ENCODE data around the gene FAM217B.

FAM217B gene

GRCh38 chr20:59988141-59988540 lies 48.0 kb downstream of the FAM217B start:
- Histone ChIP-seq H3K4me3 (ENCODE audit: low read length) (no peak overlapping the region), H3K27ac (ENCODE audit: low read depth, low read length) (no peak overlapping the region), H3K27me3 (ENCODE audit: control insufficient read depth, insufficient read depth, low read length) (no peaks in the 10 kb centered on the region)

GRCh38 chr20:59992526-59993084 lies 52.4 kb downstream of the FAM217B start:
- Histone ChIP-seq H3K27me3 (ENCODE audit: control insufficient read depth, insufficient read depth, low read length) (no peaks in the 10 kb centered on the region), H3K4me3 (ENCODE audit: low read length) (no peak overlapping the region), H3K36me3 (ENCODE audit: control insufficient read depth, insufficient read depth, low read length) (no peaks in the 10 kb centered on the region), H3K4me1 (ENCODE audit: control insufficient read depth, insufficient read depth, low read length) (no peaks in the 10 kb centered on the region), H3K27ac (ENCODE audit: low read depth, low read length) (no peak overlapping the region), H3K9ac (ENCODE audit: low read length) (no peak overlapping the region)

More at GRCh38 chr20:59988141-59988540, 48.0 kb downstream of the FAM217B start:
- H3K36me3 ChIP-seq (ENCODE audit: control insufficient read depth, insufficient read depth, low read length) = no peaks in the 10 kb centered on the region
- no peaks in the 10 kb centered on the region for H3K4me1 ChIP-seq (ENCODE audit: control insufficient read depth, insufficient read depth, low read length)
- H3K9ac ChIP-seq (ENCODE audit: low read length) = no peak overlapping the region

GRCh38 chr20:59993736-59994430 lies 53.7 kb downstream of the FAM217B start:
- no peaks in the 10 kb centered on the region for H3K27me3 ChIP-seq (ENCODE audit: control insufficient read depth, insufficient read depth, low read length)
- H3K27ac ChIP-seq (ENCODE audit: low read depth, low read length) = no peak overlapping the region
- H3K9ac ChIP-seq (ENCODE audit: low read length) = no peak overlapping the region
- H3K36me3 ChIP-seq (ENCODE audit: control insufficient read depth, insufficient read depth, low read length) = no peaks in the 10 kb centered on the region
- no peaks in the 10 kb centered on the region for H3K4me1 ChIP-seq (ENCODE audit: control insufficient read depth, insufficient read depth, low read length)
- no peak overlapping the region for H3K4me3 ChIP-seq (ENCODE audit: low read length)

GRCh38 chr20:59994697-59995122 lies 54.5 kb downstream of the FAM217B start:
- Histone ChIP-seq H3K9ac (ENCODE audit: low read length) (no peak overlapping the region), H3K27ac (ENCODE audit: low read depth, low read length) (no peak overlapping the region), H3K36me3 (ENCODE audit: control insufficient read depth, insufficient read depth, low read length) (no peaks in the 10 kb centered on the region), H3K27me3 (ENCODE audit: control insufficient read depth, insufficient read depth, low read length) (no peaks in the 10 kb centered on the region), H3K4me3 (ENCODE audit: low read length) (no peak overlapping the region), H3K4me1 (ENCODE audit: control insufficient read depth, insufficient read depth, low read length) (no peaks in the 10 kb centered on the region)

- Histone ChIP-seq H3K4me3 (ENCODE audit: low read length) (no peak overlapping the region), H3K36me3 (ENCODE audit: control insufficient read depth, insufficient read depth, low read length) (no peaks in the 10 kb centered on the region), H3K9ac (ENCODE audit: low read length) (no peak overlapping the region), H3K4me1 (ENCODE audit: control insufficient read depth, insufficient read depth, low read length) (no peaks in the 10 kb centered on the region), H3K27ac (ENCODE audit: low read depth, low read length) (no peak overlapping the region), H3K27me3 (ENCODE audit: control insufficient read depth, insufficient read depth, low read length) (no peaks in the 10 kb centered on the region)
These were observed 55.9 kb downstream of the FAM217B start for GRCh38 chr20:59996108-59996507.

GRCh38 chr20:59997896-59998295 lies 57.7 kb downstream of the FAM217B start:
- H3K27ac ChIP-seq (ENCODE audit: low read depth, low read length) = no peak overlapping the region
- no peaks in the 10 kb centered on the region for H3K4me1 ChIP-seq (ENCODE audit: control insufficient read depth, insufficient read depth, low read length)
- H3K4me3 ChIP-seq (ENCODE audit: low read length) = no peak overlapping the region
- no peaks in the 10 kb centered on the region for H3K27me3 ChIP-seq (ENCODE audit: control insufficient read depth, insufficient read depth, low read length)
- H3K36me3 ChIP-seq (ENCODE audit: control insufficient read depth, insufficient read depth, low read length) = no peaks in the 10 kb centered on the region
- H3K9ac ChIP-seq (ENCODE audit: low read length) = no peak overlapping the region
